ENCODE results near the gene KLHDC2.
A peak's percentile ranks its signal among the peaks of the same experiment; 100 is the strongest.
"Not testable (repeated sequence)": the region's sequence is repeated elsewhere in the genome, so short reads cannot be mapped to it uniquely, and the experiment has no call there.

The KLHDC2 gene

GRCh38 chr14:49767571-49768300 lies at the start of gene KLHDC2:
KLHDC2 (plus strand) TSS chr14:49768153; CDS start chr14:49768469, 316 bp downstream.
- DNase-seq (ENCODE audit: extremely low spot score), result peak; percentile 79
- no peak for TF ChIP-seq NFRKB (IDR thresholded peaks at IDR 0.05)
- 0 out of 2 replicates have a peak, but pooled peaks have one; percentile 45 for TF ChIP-seq LEF1 (IDR thresholded peaks at IDR 0.05; ENCODE audit: borderline replicate concordance)
- no peak for TF ChIP-seq SUZ12 (IDR thresholded peaks at IDR 0.05)
- no peak for TF ChIP-seq FOXK2 (IDR thresholded peaks at IDR 0.05)
- TF ChIP-seq FOXA1 (IDR thresholded peaks at IDR 0.05), result no peak
- no peak for TF ChIP-seq CTBP1 (IDR thresholded peaks at IDR 0.05; ENCODE audit: borderline replicate concordance)
- no peak for TF ChIP-seq BHLHE40 (IDR thresholded peaks at IDR 0.05; ENCODE audit: borderline replicate concordance)
- TF ChIP-seq L3MBTL2 (conservative IDR thresholded peaks at IDR 0.05), result peak; percentile 86
- TF ChIP-seq PKNOX1 (IDR thresholded peaks at IDR 0.05), result no peak
- TF ChIP-seq ARNT (IDR thresholded peaks at IDR 0.05), result 0 out of 2 replicates have a peak, but pooled peaks have one; percentile 26
- no peak for TF ChIP-seq ZNF384 (IDR thresholded peaks at IDR 0.05)
- TF ChIP-seq FOXM1 (IDR thresholded peaks at IDR 0.05; ENCODE audit: borderline replicate concordance), result peak; percentile 73; the same call in 1 of the 2 replicates
- TF ChIP-seq ELF4 (IDR thresholded peaks at IDR 0.05), result no peak
- CTCF ChIA-PET, result interaction anchor here (1.2 to 1.3 kb wide), 2 partner anchors 94 to 134 kb away, joined by 4 to 7 read pairs; no protein-coding TSS in a partner anchor

GRCh38 chr14:49720744-49721143 lies 47.2 kb upstream of the KLHDC2 start:
- ChIA-PET POLR2A (no interaction called here), CTCF (interaction anchor here (0.6 kb wide), 1 partner anchor 101 kb away, joined by 5 read pairs; the partner anchor contains the start of gene RPL36AL)
- TF ChIP-seq ARNT (IDR thresholded peaks at IDR 0.05), result no peak
- no peak for TF ChIP-seq L3MBTL2 (conservative IDR thresholded peaks at IDR 0.05)
- no peak for TF ChIP-seq FOXM1 (IDR thresholded peaks at IDR 0.05; ENCODE audit: borderline replicate concordance)
- no peak for TF ChIP-seq ELF4 (IDR thresholded peaks at IDR 0.05)
- no peak for TF ChIP-seq FOXA1 (IDR thresholded peaks at IDR 0.05)
- TF ChIP-seq BHLHE40 (IDR thresholded peaks at IDR 0.05; ENCODE audit: borderline replicate concordance), result no peak
- no peak for TF ChIP-seq CTBP1 (IDR thresholded peaks at IDR 0.05; ENCODE audit: borderline replicate concordance)
- TF ChIP-seq ZNF384 (IDR thresholded peaks at IDR 0.05), result no peak
- no peak for TF ChIP-seq SP1 (IDR thresholded peaks at IDR 0.05)
- TF ChIP-seq PKNOX1 (IDR thresholded peaks at IDR 0.05), result no peak
- no peak for TF ChIP-seq LEF1 (IDR thresholded peaks at IDR 0.05; ENCODE audit: borderline replicate concordance)
- TF ChIP-seq HDGF (IDR thresholded peaks at IDR 0.05; ENCODE audit: borderline replicate concordance), result no peak
- DNase-seq (ENCODE audit: extremely low spot score), result no peak

More at GRCh38 chr14:49767571-49768300, at the start of gene KLHDC2:
- POLR2A ChIA-PET, result interaction anchor here (0.7 to 5.7 kb wide), 29 partner anchors 9 to 345 kb away, joined by 3 to 77 read pairs (median 4); partner anchors contain the start of genes ARF6, DNAAF2, KLHDC1 and LRR1

GRCh38 chr14:49721733-49722435 lies 46.1 kb upstream of the KLHDC2 start:
- DNase-seq (ENCODE audit: extremely low spot score), result not testable (repeated sequence)
- CTCF ChIA-PET, result interaction anchor here (0.6 kb wide), 1 partner anchor 21 kb away, joined by 4 read pairs; no protein-coding TSS in a partner anchor
- POLR2A ChIA-PET, result interaction anchor here (0.6 kb wide), 1 partner anchor 89 kb away, joined by 3 read pairs; no protein-coding TSS in a partner anchor

- DNase-seq (ENCODE audit: extremely low spot score), result no peak
- TF ChIP-seq CTBP1 (IDR thresholded peaks at IDR 0.05; ENCODE audit: borderline replicate concordance) (no peak), FOXM1 (IDR thresholded peaks at IDR 0.05; ENCODE audit: borderline replicate concordance) (no peak), ZNF384 (IDR thresholded peaks at IDR 0.05) (no peak), PKNOX1 (IDR thresholded peaks at IDR 0.05) (no peak), BHLHE40 (IDR thresholded peaks at IDR 0.05; ENCODE audit: borderline replicate concordance) (no peak)
- ChIA-PET POLR2A (interaction anchor here (0.8 to 1.5 kb wide), 2 partner anchors 40 to 288 kb away, joined by 3 to 4 read pairs; partner anchors contain the start of gene KLHDC2), CTCF (interaction anchor here (1.0 kb wide), 1 partner anchor 9 kb away, joined by 3 read pairs; no protein-coding TSS in a partner anchor)
Measured at GRCh38 chr14:49727171-49727570, 40.8 kb upstream of the KLHDC2 start.

GRCh38 chr14:49732896-49733295 lies 35.1 kb upstream of the KLHDC2 start:
- POLR2A ChIA-PET, result no interaction called here
- CTCF ChIA-PET, result no interaction called here

More at GRCh38 chr14:49732896-49733295, 35.1 kb upstream of the KLHDC2 start:
- TF ChIP-seq SUZ12 (IDR thresholded peaks at IDR 0.05), result no peak
- TF ChIP-seq L3MBTL2 (conservative IDR thresholded peaks at IDR 0.05), result no peak
- TF ChIP-seq NFRKB (IDR thresholded peaks at IDR 0.05), result no peak
- no peak for TF ChIP-seq LEF1 (IDR thresholded peaks at IDR 0.05; ENCODE audit: borderline replicate concordance)
- no peak for TF ChIP-seq ELF4 (IDR thresholded peaks at IDR 0.05)
- TF ChIP-seq TARDBP (IDR thresholded peaks at IDR 0.05), result no peak
- no peak for TF ChIP-seq ZNF384 (IDR thresholded peaks at IDR 0.05)
- TF ChIP-seq FOXM1 (IDR thresholded peaks at IDR 0.05; ENCODE audit: borderline replicate concordance), result no peak
- TF ChIP-seq HDGF (IDR thresholded peaks at IDR 0.05; ENCODE audit: borderline replicate concordance), result no peak
- TF ChIP-seq SP1 (IDR thresholded peaks at IDR 0.05), result no peak
- no peak for TF ChIP-seq PKNOX1 (IDR thresholded peaks at IDR 0.05)
- no peak for TF ChIP-seq CTBP1 (IDR thresholded peaks at IDR 0.05; ENCODE audit: borderline replicate concordance)
- no peak for TF ChIP-seq FOXA1 (IDR thresholded peaks at IDR 0.05)
- no peak for DNase-seq (ENCODE audit: extremely low spot score)
